Uterus (tissue), 2 donors: ENCODE results near the gene GJC2.

Experiments
- POLR2A ChIP-seq, 2 donors: fragments of 450-650 bp; IDR thresholded peaks; one replicate each; pipeline ENCODE4 v1.6.1; 2016; ENCODE audit warnings: antibody characterized with exemption in 2 of 2, mild to moderate bottlenecking in 1 of 2, moderate library complexity in 1 of 2
- TF ChIP-seq, protein P1 (sequence below), 4 experiments: fragments of 200-600 bp in 2 of 4; fragments of 450-650 bp in 2 of 4; sonication (generic) in 2 of 4; IDR thresholded peaks; one replicate each; pipeline ENCODE4 v1.5.1; 2016 to 2019; ENCODE audit warnings: antibody characterized with exemption in 4 of 4, mild to moderate bottlenecking in 2 of 4, moderate library complexity in 1 of 4

GRCh38 chr1:228144193-228144992 lies 5.3 kb upstream of the GJC2 start:
- TF ChIP-seq, protein P1, sequence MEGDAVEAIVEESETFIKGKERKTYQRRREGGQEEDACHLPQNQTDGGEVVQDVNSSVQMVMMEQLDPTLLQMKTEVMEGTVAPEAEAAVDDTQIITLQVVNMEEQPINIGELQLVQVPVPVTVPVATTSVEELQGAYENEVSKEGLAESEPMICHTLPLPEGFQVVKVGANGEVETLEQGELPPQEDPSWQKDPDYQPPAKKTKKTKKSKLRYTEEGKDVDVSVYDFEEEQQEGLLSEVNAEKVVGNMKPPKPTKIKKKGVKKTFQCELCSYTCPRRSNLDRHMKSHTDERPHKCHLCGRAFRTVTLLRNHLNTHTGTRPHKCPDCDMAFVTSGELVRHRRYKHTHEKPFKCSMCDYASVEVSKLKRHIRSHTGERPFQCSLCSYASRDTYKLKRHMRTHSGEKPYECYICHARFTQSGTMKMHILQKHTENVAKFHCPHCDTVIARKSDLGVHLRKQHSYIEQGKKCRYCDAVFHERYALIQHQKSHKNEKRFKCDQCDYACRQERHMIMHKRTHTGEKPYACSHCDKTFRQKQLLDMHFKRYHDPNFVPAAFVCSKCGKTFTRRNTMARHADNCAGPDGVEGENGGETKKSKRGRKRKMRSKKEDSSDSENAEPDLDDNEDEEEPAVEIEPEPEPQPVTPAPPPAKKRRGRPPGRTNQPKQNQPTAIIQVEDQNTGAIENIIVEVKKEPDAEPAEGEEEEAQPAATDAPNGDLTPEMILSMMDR (IDR thresholded peaks at IDR 0.05) = no peak
- no peak for TF ChIP-seq POLR2A (IDR thresholded peaks at IDR 0.05)
